Naive B cell (primary cell): ENCODE data around the gene IFITM1. TPM values are rescaled to one million over a fixed set of nuclear protein-coding genes. Genes with fewer than 3 reads are reported as not detected.

Experiments used
- ATAC-seq, 2 donors: fragments of 150-1000 bp; cut with Tn5 transposase; 2 replicates each; pipeline ENCODE4 v1.10.0; 2021; ENCODE audit warnings: low read depth in 2 of 2, mild to moderate bottlenecking in 2 of 2, moderate library complexity in 2 of 2
- DNase-seq: peaks from one replicate; pipeline ENCODE4 v3.0.0; 2022
- H3K27ac Mint-ChIP-seq, 6 donors: one replicate each; pipeline ENCODE4 v1.8.0; 2020 to 2022; ENCODE audit warnings: mild to moderate bottlenecking in 6 of 6, mixed read lengths in 6 of 6, moderate library complexity in 5 of 6, inconsistent platforms in 2 of 6
- H3K27me3 Mint-ChIP-seq, 3 donors: one replicate each; pipeline ENCODE4 v1.8.0; 2021 to 2022; ENCODE audit warnings: mixed read lengths in 3 of 3, mild to moderate bottlenecking in 1 of 3
- H3K36me3 Mint-ChIP-seq, 2 donors: one replicate each; pipeline ENCODE4 v1.8.0; 2020 to 2022; ENCODE audit warnings: mixed read lengths in 2 of 2, inconsistent platforms in 1 of 2, mild to moderate bottlenecking in 1 of 2
- H3K4me1 Mint-ChIP-seq, 3 donors: one replicate each; pipeline ENCODE4 v1.8.0; 2020 to 2022; ENCODE audit warnings: mixed read lengths in 3 of 3, inconsistent platforms in 1 of 3, mild to moderate bottlenecking in 1 of 3, moderate library complexity in 1 of 3
- H3K4me3 Mint-ChIP-seq, 8 donors: one replicate each; pipeline ENCODE4 v1.8.0; 2020 to 2022; ENCODE audit warnings: mild to moderate bottlenecking in 8 of 8, mixed read lengths in 8 of 8, moderate library complexity in 8 of 8, inconsistent platforms in 2 of 8
- H3K9me3 Mint-ChIP-seq, 7 donors: one replicate each; pipeline ENCODE4 v1.8.0; 2020 to 2022; ENCODE audit warnings: mixed read lengths in 7 of 7, mild to moderate bottlenecking in 5 of 7, inconsistent platforms in 2 of 7, moderate library complexity in 1 of 7
- polyA plus RNA-seq, 6 donors: library from polyadenylated mRNA; unstranded; fragments of 300-500 nt; fragmentation: Illumina TruSeq; gene quantifications; one replicate each; pipeline ENCODE4 v1.2.3, GENCODE V29; 2021; ENCODE audit warnings: low read depth in 6 of 6

The IFITM1 gene
- polyA plus RNA-seq, 6 donors from 2014 or later = 152 to 299 (median 164) TPM

- no peak for ATAC-seq
- Mint-ChIP-seq H3K36me3 (peaks cover 0 to 5% of the 10 kb centered on the region in 2 donors), H3K27me3 (peaks cover 5 to 32% (median 17%) of the 10 kb centered on the region in 3 donors), H3K4me1 (peaks cover 38 to 43% (median 39%) of the 10 kb centered on the region in 3 donors), H3K9me3 (peaks cover 0 to 3% (median 0%) of the 10 kb centered on the region in 7 donors), H3K4me3 (peak within 1 kb of the TSS; percentile 24 to 81 (median 68)), H3K27ac (peak within 1 kb of the TSS in 4 of 6 donors; percentile 51 to 84 (median 66))
- DNase-seq = no peak
Observed at GRCh38 chr11:278001-278951, 35.6 kb upstream of the IFITM1 start, which contains the start of gene NLRP6. Gene NLRP6, plus strand, starts transcription at chr11:278407. Its CDS starts 163 bp downstream, at chr11:278570.

- Mint-ChIP-seq H3K36me3 (peaks cover 0 to 5% of the 10 kb centered on the region in 2 donors), H3K4me3 (peak overlapping the region in 7 of 8 donors; percentile 30 to 79 (median 67)), H3K27ac (peak overlapping the region in 2 of 6 donors; percentile 72 to 84), H3K4me1 (peaks cover 38 to 43% (median 39%) of the 10 kb centered on the region in 3 donors), H3K9me3 (peaks cover 0 to 3% (median 0%) of the 10 kb centered on the region in 7 donors), H3K27me3 (peaks cover 11 to 40% (median 17%) of the 10 kb centered on the region in 3 donors)
- DNase-seq (no peak), ATAC-seq (peak; percentile 37 to 42)
Observed at GRCh38 chr11:279040-279965, 34.5 kb upstream of the IFITM1 start.

GRCh38 chr11:279966-280705 lies 33.7 kb upstream of the IFITM1 start:
- DNase-seq (peak; percentile 57), ATAC-seq (peak; percentile 79 to 81)
- peaks cover 11 to 45% (median 19%) of the 10 kb centered on the region in 3 donors for H3K27me3 Mint-ChIP-seq
- H3K4me3 Mint-ChIP-seq = peak overlapping the region; percentile 77 to 89 (median 86)
- H3K4me1 Mint-ChIP-seq = peaks cover 33 to 39% (median 36%) of the 10 kb centered on the region in 3 donors
- H3K36me3 Mint-ChIP-seq = peaks cover 0 to 5% of the 10 kb centered on the region in 2 donors
- peaks cover 0 to 3% (median 0%) of the 10 kb centered on the region in 7 donors for H3K9me3 Mint-ChIP-seq
- H3K27ac Mint-ChIP-seq = peak overlapping the region in 5 of 6 donors; percentile 21 to 93 (median 81)

GRCh38 chr11:280706-281485 lies 32.9 kb upstream of the IFITM1 start:
- peaks cover 0 to 5% of the 10 kb centered on the region in 2 donors for H3K36me3 Mint-ChIP-seq
- peak overlapping the region; percentile 71 to 88 (median 80) for H3K4me3 Mint-ChIP-seq
- ATAC-seq (peak; percentile 66 to 68), DNase-seq (peak; percentile 53)
- H3K27ac Mint-ChIP-seq = peak overlapping the region in 4 of 6 donors; percentile 36 to 85 (median 70)
- peaks cover 31 to 39% (median 34%) of the 10 kb centered on the region in 3 donors for H3K4me1 Mint-ChIP-seq
- peaks cover 16 to 52% (median 24%) of the 10 kb centered on the region in 3 donors for H3K27me3 Mint-ChIP-seq
- peaks cover 0 to 3% (median 0%) of the 10 kb centered on the region in 7 donors for H3K9me3 Mint-ChIP-seq

GRCh38 chr11:281486-282161 lies 32.2 kb upstream of the IFITM1 start:
- DNase-seq (no peak), ATAC-seq (no peak)
- Mint-ChIP-seq H3K27ac (peak overlapping the region in 5 of 6 donors; percentile 36 to 94 (median 73)), H3K9me3 (peaks cover 0 to 2% (median 0%) of the 10 kb centered on the region in 7 donors), H3K4me1 (peaks cover 31 to 39% (median 34%) of the 10 kb centered on the region in 3 donors), H3K36me3 (peaks cover 0 to 2% of the 10 kb centered on the region in 2 donors), H3K27me3 (peaks cover 16 to 57% (median 24%) of the 10 kb centered on the region in 3 donors), H3K4me3 (peak overlapping the region; percentile 65 to 85 (median 78))

- Mint-ChIP-seq H3K4me3 (peak overlapping the region in 6 of 8 donors; percentile 59 to 80 (median 70)), H3K36me3 (no peaks in the 10 kb centered on the region), H3K9me3 (peaks cover 0 to 2% (median 0%) of the 10 kb centered on the region in 7 donors), H3K27ac (peak overlapping the region in 2 of 6 donors; percentile 10 to 94), H3K27me3 (peaks cover 16 to 62% (median 30%) of the 10 kb centered on the region in 3 donors), H3K4me1 (peaks cover 34 to 44% (median 39%) of the 10 kb centered on the region in 3 donors)
- ATAC-seq = no peak
- DNase-seq = no peak
Observed at GRCh38 chr11:282171-282570, 31.7 kb upstream of the IFITM1 start.

- peak overlapping the region in 4 of 8 donors; percentile 37 to 77 (median 58) for H3K4me3 Mint-ChIP-seq
- H3K4me1 Mint-ChIP-seq = peaks cover 35 to 44% (median 44%) of the 10 kb centered on the region in 3 donors
- no peak overlapping the region for H3K27ac Mint-ChIP-seq
- no peaks in the 10 kb centered on the region for H3K36me3 Mint-ChIP-seq
- ATAC-seq (no peak), DNase-seq (no peak)
- H3K9me3 Mint-ChIP-seq = peaks cover 0 to 2% (median 0%) of the 10 kb centered on the region in 7 donors
- H3K27me3 Mint-ChIP-seq = peaks cover 16 to 67% (median 32%) of the 10 kb centered on the region in 3 donors
Observed at GRCh38 chr11:282630-283360, 31.0 kb upstream of the IFITM1 start.

GRCh38 chr11:283405-284104 lies 30.3 kb upstream of the IFITM1 start:
- Mint-ChIP-seq H3K9me3 (peaks cover 0 to 2% (median 0%) of the 10 kb centered on the region in 7 donors), H3K4me3 (peak overlapping the region in 2 of 8 donors; percentile 37 to 73), H3K27ac (peak overlapping the region in 1 of 6 donors; percentile 84), H3K27me3 (peaks cover 16 to 70% (median 32%) of the 10 kb centered on the region in 3 donors), H3K4me1 (peaks cover 38 to 47% (median 43%) of the 10 kb centered on the region in 3 donors), H3K36me3 (no peaks in the 10 kb centered on the region)
- DNase-seq (no peak), ATAC-seq (no peak)

GRCh38 chr11:284105-285020 lies 29.5 kb upstream of the IFITM1 start:
- Mint-ChIP-seq H3K27me3 (peaks cover 16 to 70% (median 32%) of the 10 kb centered on the region in 3 donors), H3K4me1 (peaks cover 35 to 44% (median 41%) of the 10 kb centered on the region in 3 donors), H3K4me3 (no peak overlapping the region), H3K27ac (no peak overlapping the region), H3K36me3 (no peaks in the 10 kb centered on the region), H3K9me3 (peaks cover 0 to 2% (median 0%) of the 10 kb centered on the region in 7 donors)
- no peak for DNase-seq
- ATAC-seq = no peak
